ENCODE data around the gene INVS.
A peak's percentile ranks its signal among the peaks of the same experiment; 100 is the strongest.
"Not testable (repeated sequence)": the region's sequence is repeated elsewhere in the genome, so short reads cannot be mapped to it uniquely, and the experiment has no call there.

The INVS gene

DNA sequence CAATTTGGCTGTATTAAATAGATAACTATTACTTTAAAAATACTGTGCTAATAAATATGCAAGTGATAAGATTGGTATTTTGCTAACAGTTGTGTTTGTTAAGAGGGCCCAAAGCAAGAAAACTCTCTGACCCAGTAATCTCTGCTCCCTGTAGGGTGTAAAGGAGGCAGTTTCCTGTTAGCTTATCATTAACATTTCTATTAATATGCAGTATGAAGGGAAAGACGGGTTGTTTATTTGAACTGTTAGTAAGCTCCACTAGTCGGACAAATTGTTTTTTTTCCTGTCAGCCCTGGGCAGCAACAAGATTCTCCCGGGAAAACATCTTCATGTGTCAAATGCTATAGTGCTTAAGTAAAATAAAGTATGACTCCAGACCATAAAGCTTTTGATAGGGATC, 35.9 kb upstream of the INVS start:
- no peak overlapping the region for H3K4me3 ChIP-seq (ENCODE audit: control insufficient read depth, low read depth, low read length)
- no peak for TF ChIP-seq CTCF (IDR thresholded peaks at IDR 0.05; ENCODE audit: control insufficient read depth, insufficient read depth, low read depth, low read length, missing control alignments)
- DNase-seq (ENCODE audit: low read depth) = no peak

DNA sequence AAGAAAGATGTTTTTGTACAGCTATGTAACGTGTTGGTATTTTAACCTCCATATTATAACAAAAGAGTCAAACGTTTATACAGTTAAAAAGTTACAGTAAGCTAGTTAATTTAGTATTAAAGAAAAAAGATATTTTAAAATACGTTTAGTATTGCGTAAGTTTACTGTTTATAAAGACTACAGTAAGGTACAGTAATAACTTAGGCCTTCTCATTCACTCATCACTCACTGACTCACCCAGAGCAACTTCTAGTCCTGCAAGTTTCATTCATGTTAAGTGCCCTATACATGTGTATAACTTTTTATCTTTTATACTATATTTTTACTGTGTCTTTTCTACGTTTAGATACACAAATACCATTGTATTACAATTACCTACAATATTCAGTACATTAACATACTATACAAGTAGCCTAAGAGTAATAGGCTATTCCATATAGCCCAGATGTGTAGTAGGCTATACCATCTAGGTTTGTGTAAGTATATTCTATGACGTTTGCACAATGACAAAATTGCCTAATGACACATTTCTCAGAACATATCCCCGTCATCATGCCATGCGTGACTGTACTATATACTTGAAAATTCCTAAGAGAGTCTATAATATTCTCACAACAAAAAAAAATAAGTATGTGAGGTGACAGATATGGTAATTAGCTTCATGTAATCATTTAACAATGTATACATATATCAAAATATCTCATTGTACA, 34.0 kb upstream of the INVS start:
- H3K4me3 ChIP-seq (ENCODE audit: control insufficient read depth, low read depth, low read length) = no peak overlapping the region
- no peak for TF ChIP-seq CTCF (IDR thresholded peaks at IDR 0.05; ENCODE audit: control insufficient read depth, insufficient read depth, low read depth, low read length, missing control alignments)
- DNase-seq (ENCODE audit: low read depth) = peak; percentile 32

GRCh38 chr9:100066539-100066938, 32.5 kb upstream of the INVS start:
- DNase-seq (ENCODE audit: low read depth) = no peak
- no peak for TF ChIP-seq CTCF (IDR thresholded peaks at IDR 0.05; ENCODE audit: control insufficient read depth, insufficient read depth, low read depth, low read length, missing control alignments)
- H3K4me3 ChIP-seq (ENCODE audit: control insufficient read depth, low read depth, low read length) = no peak overlapping the region

DNA sequence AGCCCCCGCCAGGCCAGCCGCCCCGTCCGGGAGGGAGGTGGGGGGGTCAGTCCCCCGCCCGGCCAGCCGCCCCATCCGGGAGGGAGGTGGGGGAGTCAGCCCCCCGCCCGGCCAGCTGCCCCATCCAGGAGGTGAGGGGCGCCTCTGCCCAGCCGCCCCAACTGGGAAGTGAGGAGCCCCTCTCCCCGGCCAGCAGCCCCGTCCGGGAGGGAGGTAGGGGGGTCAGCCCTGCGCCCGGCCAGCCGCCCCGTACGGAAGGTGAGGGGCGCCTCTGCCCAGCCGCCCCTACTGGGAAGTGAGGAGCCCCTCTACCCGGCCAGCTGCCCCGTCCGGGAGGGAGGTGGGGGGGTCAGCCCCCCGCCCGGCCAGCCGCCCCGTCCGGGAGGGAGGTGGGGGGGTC, 31.1 kb upstream of the INVS start:
- DNase-seq (ENCODE audit: low read depth); H3K4me3 ChIP-seq (ENCODE audit: control insufficient read depth, low read depth, low read length): not testable (repeated sequence)

- H3K4me3 ChIP-seq (ENCODE audit: control insufficient read depth, low read depth, low read length); DNase-seq (ENCODE audit: low read depth): not testable (repeated sequence)
Observed at GRCh38 chr9:100069068-100069467, 30.0 kb upstream of the INVS start.

GRCh38 chr9:100070104-100071041, 28.7 kb upstream of the INVS start:
- no peak for TF ChIP-seq CTCF (IDR thresholded peaks at IDR 0.05; ENCODE audit: control insufficient read depth, insufficient read depth, low read depth, low read length, missing control alignments)
- no peak for DNase-seq (ENCODE audit: low read depth)
- H3K4me3 ChIP-seq (ENCODE audit: control insufficient read depth, low read depth, low read length) = no peak overlapping the region

GRCh38 chr9:100071271-100071670, 27.8 kb upstream of the INVS start:
- H3K4me3 ChIP-seq (ENCODE audit: control insufficient read depth, low read depth, low read length) = no peak overlapping the region
- no peak for DNase-seq (ENCODE audit: low read depth)
- no peak for TF ChIP-seq CTCF (IDR thresholded peaks at IDR 0.05; ENCODE audit: control insufficient read depth, insufficient read depth, low read depth, low read length, missing control alignments)
